ENCODE results near the gene DENND1C. TPM values are rescaled to one million over a fixed set of nuclear protein-coding genes. Genes with fewer than 3 reads are reported as not detected.

The DENND1C gene
- total RNA-seq, 3 donors from 2014 or later, result 3.8 to 4.7 (median 4.1) TPM

GRCh38 chr19:6518145-6518911 lies 36.7 kb upstream of the DENND1C start:
- Histone ChIP-seq H3K9me3 (no peaks in the 10 kb centered on the region), H3K4me3 (no peak overlapping the region), H3K4me1 (ENCODE audit: low read depth) (no peaks in the 10 kb centered on the region), H3K36me3 (ENCODE audit: low read depth) (no peaks in the 10 kb centered on the region)
- ATAC-seq, result no peak
- intact Hi-C loops (cut with DNase I, micrococcal nuclease), result loop anchor here in 1 of 2 donors (10.0 kb wide), 1 partner anchor 116 kb away; no protein-coding TSS in a partner anchor
- no peak for TF ChIP-seq CTCF (IDR thresholded peaks at IDR 0.05)
- DNase-seq, result no peak

GRCh38 chr19:6516659-6517291 lies 35.2 kb upstream of the DENND1C start:
- Histone ChIP-seq H3K4me3 (peak overlapping the region; percentile 26), H3K4me1 (ENCODE audit: low read depth) (no peaks in the 10 kb centered on the region), H3K36me3 (ENCODE audit: low read depth) (no peaks in the 10 kb centered on the region), H3K9me3 (no peaks in the 10 kb centered on the region)
- peak; percentile 90 for ATAC-seq
- intact Hi-C loops (cut with DNase I, micrococcal nuclease), result loop anchor here in 1 of 2 donors (10.0 kb wide), 1 partner anchor 118 kb away; no protein-coding TSS in a partner anchor
- DNase-seq, result peak; percentile 92 to 95 (median 94)
- peak; percentile 97 for TF ChIP-seq CTCF (IDR thresholded peaks at IDR 0.05)

GRCh38 chr19:6516018-6516658 lies 34.6 kb upstream of the DENND1C start:
- H3K4me1 ChIP-seq (ENCODE audit: low read depth), result no peaks in the 10 kb centered on the region
- intact Hi-C loops (cut with DNase I, micrococcal nuclease), result loop anchor here in 1 of 2 donors (10.0 kb wide), 1 partner anchor 119 kb away; no protein-coding TSS in a partner anchor
- no peaks in the 10 kb centered on the region for H3K36me3 ChIP-seq (ENCODE audit: low read depth)
- DNase-seq, result peak; percentile 93 to 95 (median 95)
- no peak for TF ChIP-seq CTCF (IDR thresholded peaks at IDR 0.05)
- H3K4me3 ChIP-seq, result peak overlapping the region; percentile 26
- ATAC-seq, result peak; percentile 93
- no peaks in the 10 kb centered on the region for H3K9me3 ChIP-seq

GRCh38 chr19:6514926-6515544 lies 33.4 kb upstream of the DENND1C start:
- Histone ChIP-seq H3K4me1 (ENCODE audit: low read depth) (no peaks in the 10 kb centered on the region), H3K4me3 (no peak overlapping the region), H3K9me3 (no peaks in the 10 kb centered on the region), H3K36me3 (ENCODE audit: low read depth) (no peaks in the 10 kb centered on the region)
- intact Hi-C loops (cut with DNase I, micrococcal nuclease), result loop anchor here in 1 of 2 donors (10.0 kb wide), 1 partner anchor 120 kb away; no protein-coding TSS in a partner anchor
- TF ChIP-seq CTCF (IDR thresholded peaks at IDR 0.05), result no peak
- DNase-seq, result no peak
- ATAC-seq, result no peak

GRCh38 chr19:6514089-6514488 lies 32.5 kb upstream of the DENND1C start:
- ATAC-seq (no peak), DNase-seq (no peak)
- Histone ChIP-seq H3K4me3 (no peak overlapping the region), H3K4me1 (ENCODE audit: low read depth) (no peaks in the 10 kb centered on the region), H3K9me3 (no peaks in the 10 kb centered on the region), H3K36me3 (ENCODE audit: low read depth) (no peaks in the 10 kb centered on the region)
- TF ChIP-seq CTCF (IDR thresholded peaks at IDR 0.05), result no peak
- intact Hi-C loops (cut with DNase I, micrococcal nuclease), result loop anchor here in 1 of 2 donors (10.0 kb wide), 1 partner anchor 121 kb away; no protein-coding TSS in a partner anchor

Data from mucosa of descending colon (tissue), 3 donors.